RWPE1 (cell line): ENCODE measurements around the gene MED12L.

Experiments
- CTCF ChIA-PET: fragments of 350-600 bp; sonication (Branson Sonifier 250); formaldehyde crosslinking; extraction: SDS; loops from one replicate; lab custom pipeline; 2021; lab: Yijun Ruan, JAX
- POLR2A ChIA-PET: fragments of 400-600 bp; formaldehyde crosslinking; extraction: SDS; loops from one replicate; lab custom pipeline; 2020; ENCODE audit warnings: antibody characterized with exemption; ENCODE audit not compliant: low non-redundant PET; lab: Yijun Ruan, JAX
- DNase-seq: peaks from one replicate; pipeline ENCODE4 v3.0.0; 2012; ENCODE audit warnings: low spot score
- H3K27ac ChIP-seq: fragments of 450-650 bp; 2 replicates; pipeline ENCODE4 v1.5.1; 2017
- TF ChIP-seq, protein P1 (sequence below): fragments of 450-650 bp; conservative IDR thresholded peaks from 2 replicates; pipeline ENCODE4 v1.5.1; 2017; ENCODE audit warnings: low read depth, mild to moderate bottlenecking

The MED12L gene

DNA sequence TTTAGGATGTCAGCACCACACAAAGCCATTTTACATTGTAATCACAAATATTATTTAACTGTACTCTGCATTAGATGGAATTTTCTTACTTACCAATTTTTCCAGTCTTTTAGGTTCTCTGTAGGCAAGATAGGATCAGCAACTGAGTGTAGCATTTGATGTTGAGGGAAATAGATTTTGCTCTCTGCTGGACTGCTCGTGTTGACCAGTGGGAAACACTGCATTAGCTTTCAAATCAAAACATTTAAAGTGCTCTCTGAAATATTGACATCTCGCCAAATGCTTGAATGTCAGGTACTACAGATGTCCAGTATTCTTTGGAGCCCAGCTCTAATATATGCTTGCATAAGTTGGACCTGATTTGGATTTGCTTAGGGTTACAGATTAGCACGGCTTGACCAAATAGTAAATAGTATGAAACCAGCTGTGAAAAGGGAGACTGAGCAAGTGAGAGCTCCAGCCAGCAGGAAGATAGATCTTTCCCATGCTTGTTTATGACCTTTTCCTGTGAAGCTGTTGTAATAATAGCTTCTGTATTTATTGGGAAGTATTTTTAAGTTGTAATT lies 163.4 kb downstream of the MED12L start:
- H3K27ac ChIP-seq = no peak overlapping the region
- TF ChIP-seq, protein P1, sequence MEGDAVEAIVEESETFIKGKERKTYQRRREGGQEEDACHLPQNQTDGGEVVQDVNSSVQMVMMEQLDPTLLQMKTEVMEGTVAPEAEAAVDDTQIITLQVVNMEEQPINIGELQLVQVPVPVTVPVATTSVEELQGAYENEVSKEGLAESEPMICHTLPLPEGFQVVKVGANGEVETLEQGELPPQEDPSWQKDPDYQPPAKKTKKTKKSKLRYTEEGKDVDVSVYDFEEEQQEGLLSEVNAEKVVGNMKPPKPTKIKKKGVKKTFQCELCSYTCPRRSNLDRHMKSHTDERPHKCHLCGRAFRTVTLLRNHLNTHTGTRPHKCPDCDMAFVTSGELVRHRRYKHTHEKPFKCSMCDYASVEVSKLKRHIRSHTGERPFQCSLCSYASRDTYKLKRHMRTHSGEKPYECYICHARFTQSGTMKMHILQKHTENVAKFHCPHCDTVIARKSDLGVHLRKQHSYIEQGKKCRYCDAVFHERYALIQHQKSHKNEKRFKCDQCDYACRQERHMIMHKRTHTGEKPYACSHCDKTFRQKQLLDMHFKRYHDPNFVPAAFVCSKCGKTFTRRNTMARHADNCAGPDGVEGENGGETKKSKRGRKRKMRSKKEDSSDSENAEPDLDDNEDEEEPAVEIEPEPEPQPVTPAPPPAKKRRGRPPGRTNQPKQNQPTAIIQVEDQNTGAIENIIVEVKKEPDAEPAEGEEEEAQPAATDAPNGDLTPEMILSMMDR = no peak
- ChIA-PET CTCF (no interaction called here), POLR2A (no interaction called here)
- no peak for DNase-seq

DNA sequence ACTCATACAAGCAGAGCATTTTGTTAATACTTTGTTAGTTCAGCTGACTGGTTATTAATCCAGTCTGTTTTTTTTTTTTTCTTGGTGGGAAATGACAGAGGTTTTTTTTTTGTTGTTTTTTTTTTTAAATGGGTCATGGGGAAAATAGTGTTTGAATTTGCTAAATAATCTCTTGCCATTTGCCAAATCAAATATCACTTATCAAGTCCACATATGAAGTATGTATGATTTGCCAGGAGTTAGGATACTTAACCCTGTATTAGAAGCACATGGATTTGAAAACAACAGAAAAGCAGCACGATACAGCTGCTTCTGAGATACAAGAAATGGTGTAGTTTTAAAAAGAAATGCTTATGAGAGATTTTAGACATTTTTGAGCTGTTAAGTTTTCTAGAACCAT lies 171.3 kb downstream of the MED12L start:
- H3K27ac ChIP-seq = no peak overlapping the region
- no peak for DNase-seq
- ChIA-PET POLR2A (no interaction called here), CTCF (interaction anchor here (0.6 to 0.7 kb wide), 2 partner anchors 52 to 417 kb away, joined by 3 to 7 read pairs; no protein-coding TSS in a partner anchor)
- TF ChIP-seq, protein P1 = no peak

DNA sequence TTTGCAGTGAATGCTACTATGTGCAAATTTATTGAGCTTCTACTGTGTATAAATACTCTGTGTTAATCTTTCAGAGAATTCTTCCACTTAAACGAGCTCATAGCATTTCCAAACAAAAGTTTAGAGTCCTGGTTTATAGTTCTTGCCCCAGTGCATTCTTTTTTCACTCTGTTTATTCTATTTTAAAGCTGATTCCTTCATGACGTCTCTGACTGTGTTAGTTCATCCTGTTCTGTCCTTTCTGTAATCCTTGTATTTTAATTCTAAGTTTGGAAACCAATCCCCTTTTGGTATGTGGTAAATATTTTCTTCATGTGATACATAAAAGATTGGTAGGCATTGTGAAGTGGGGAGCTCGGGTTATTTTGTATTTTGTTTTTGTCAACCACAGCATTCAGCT lies 174.2 kb downstream of the MED12L start:
- TF ChIP-seq, protein P1 = no peak
- no peak overlapping the region for H3K27ac ChIP-seq
- POLR2A ChIA-PET = no interaction called here
- CTCF ChIA-PET = interaction anchor here (0.6 kb wide), 3 partner anchors 25 to 492 kb away, joined by 3 to 6 read pairs (median 3); no protein-coding TSS in a partner anchor
- DNase-seq = no peak

DNA sequence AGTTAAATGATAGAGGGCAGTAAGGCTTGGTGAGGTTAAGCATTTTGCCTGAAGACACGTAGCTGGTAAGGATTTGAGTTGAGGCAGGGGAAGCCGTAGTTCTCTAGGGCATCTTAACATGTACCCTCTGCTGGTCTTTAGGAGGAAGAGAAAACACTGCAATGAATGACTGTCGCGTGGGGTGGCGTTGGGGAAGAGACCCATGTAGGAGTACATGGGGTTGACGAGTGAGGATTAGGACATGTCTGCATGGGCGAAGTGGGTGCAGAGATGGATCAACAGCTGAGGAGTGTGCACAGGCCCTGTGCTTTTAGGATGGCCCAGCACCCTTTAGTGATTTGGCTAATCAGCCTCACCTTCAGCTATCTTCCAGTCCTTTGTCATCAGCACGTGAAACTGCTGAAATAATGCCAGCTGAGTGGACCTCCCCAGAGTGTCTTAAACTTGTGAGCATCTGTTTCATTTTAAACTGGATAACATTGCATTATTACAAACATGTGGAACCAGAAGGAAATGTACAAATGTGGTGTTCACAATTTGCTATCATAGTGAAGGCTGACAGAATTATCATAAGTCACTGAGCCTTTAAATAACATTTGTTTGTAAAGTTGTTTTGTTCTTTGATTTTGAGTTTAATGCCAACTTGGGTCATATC lies 177.5 kb downstream of the MED12L start:
- ChIA-PET POLR2A (no interaction called here), CTCF (interaction anchor here (0.5 to 0.7 kb wide), 3 partner anchors 35 to 595 kb away, joined by 3 read pairs; no protein-coding TSS in a partner anchor)
- TF ChIP-seq, protein P1 = no peak
- DNase-seq = no peak
- no peak overlapping the region for H3K27ac ChIP-seq

DNA sequence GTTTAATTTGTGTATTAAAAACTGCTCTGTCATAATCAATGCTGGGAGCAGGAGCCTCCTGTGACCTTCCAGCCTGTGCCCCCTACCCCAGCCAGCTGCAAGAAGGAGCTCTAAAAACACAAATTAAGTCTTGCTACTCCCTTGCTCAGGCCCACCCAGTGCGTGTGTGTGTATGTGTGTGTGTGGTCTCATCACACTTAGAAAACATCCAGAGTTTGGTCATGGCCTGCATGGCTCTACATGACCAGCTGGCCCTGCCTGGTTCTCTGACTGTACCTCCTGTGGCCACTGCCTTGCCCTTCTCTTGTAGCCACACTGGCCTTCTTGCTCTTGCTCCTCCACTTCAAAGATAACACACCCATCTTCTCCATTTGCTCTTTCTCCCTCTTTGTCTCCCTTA lies 179.1 kb downstream of the MED12L start:
- CTCF ChIA-PET = no interaction called here
- TF ChIP-seq, protein P1 = no peak
- POLR2A ChIA-PET = no interaction called here
- H3K27ac ChIP-seq = no peak overlapping the region
- DNase-seq = no peak

DNA sequence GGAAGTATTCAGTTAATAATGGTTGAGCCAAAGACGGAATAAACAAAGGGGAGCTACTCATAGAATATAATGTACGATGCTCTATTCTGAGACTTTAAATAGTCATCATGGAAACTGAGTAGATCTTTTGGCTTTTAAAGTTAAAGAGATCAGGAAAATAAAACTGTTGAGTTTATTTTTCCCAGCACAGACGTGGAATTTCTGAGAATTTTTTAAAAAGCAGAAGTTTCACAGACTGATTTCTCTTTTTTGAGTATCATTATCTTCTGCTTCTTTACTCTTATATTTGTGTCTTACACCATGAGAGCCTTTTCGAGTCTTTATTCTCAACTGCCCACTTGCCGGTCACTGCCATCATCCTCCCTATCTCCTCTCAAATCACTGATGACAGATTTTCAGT lies 179.7 kb downstream of the MED12L start:
- no peak overlapping the region for H3K27ac ChIP-seq
- TF ChIP-seq, protein P1 = no peak
- ChIA-PET POLR2A (no interaction called here), CTCF (no interaction called here)
- no peak for DNase-seq
